HEK293T (cell line): ENCODE measurements around the gene GALNT13.

Experiments
- ARNT ChIP-seq: fragments of 450-650 bp; IDR thresholded peaks from 2 replicates; pipeline ENCODE4 v1.6.1; 2017; ENCODE audit warnings: mild to moderate bottlenecking
- CTBP1 ChIP-seq: fragments of 450-650 bp; IDR thresholded peaks from 2 replicates; pipeline ENCODE4 v1.6.1; 2016; ENCODE audit warnings: borderline replicate concordance
- ELF4 ChIP-seq: fragments of 450-650 bp; IDR thresholded peaks from 2 replicates; pipeline ENCODE4 v1.6.1; 2017; ENCODE audit warnings: antibody characterized with exemption
- FOXA1 ChIP-seq: fragments of 450-650 bp; IDR thresholded peaks from 2 replicates; pipeline ENCODE4 v1.6.1; 2016; ENCODE audit warnings: mild to moderate bottlenecking
- FOXM1 ChIP-seq: fragments of 450-650 bp; IDR thresholded peaks from 2 replicates; pipeline ENCODE4 v1.6.1; 2017; ENCODE audit warnings: mild to moderate bottlenecking, borderline replicate concordance
- HDGF ChIP-seq: fragments of 450-650 bp; IDR thresholded peaks from 2 replicates; pipeline ENCODE4 v1.6.1; 2017; ENCODE audit warnings: antibody characterized with exemption, borderline replicate concordance
- LEF1 ChIP-seq: fragments of 450-650 bp; IDR thresholded peaks from 2 replicates; pipeline ENCODE4 v1.6.1; 2017; ENCODE audit warnings: mild to moderate bottlenecking, borderline replicate concordance
- NFRKB ChIP-seq: fragments of 450-650 bp; IDR thresholded peaks from 2 replicates; pipeline ENCODE4 v1.6.1; 2016; ENCODE audit warnings: mild to moderate bottlenecking, moderate library complexity
- SP1 ChIP-seq: fragments of 450-650 bp; IDR thresholded peaks from 2 replicates; pipeline ENCODE4 v1.6.1; 2017
- SUZ12 ChIP-seq: fragments of 450-650 bp; IDR thresholded peaks from 2 replicates; pipeline ENCODE4 v1.6.1; 2016; ENCODE audit warnings: mild to moderate bottlenecking
- TARDBP ChIP-seq: fragments of 450-650 bp; IDR thresholded peaks from 2 replicates; pipeline ENCODE4 v1.6.1; 2016
- TF ChIP-seq, protein P1 (sequence below): fragments of 450-650 bp; IDR thresholded peaks from 2 replicates; pipeline ENCODE4 v1.6.1; 2016

DNA sequence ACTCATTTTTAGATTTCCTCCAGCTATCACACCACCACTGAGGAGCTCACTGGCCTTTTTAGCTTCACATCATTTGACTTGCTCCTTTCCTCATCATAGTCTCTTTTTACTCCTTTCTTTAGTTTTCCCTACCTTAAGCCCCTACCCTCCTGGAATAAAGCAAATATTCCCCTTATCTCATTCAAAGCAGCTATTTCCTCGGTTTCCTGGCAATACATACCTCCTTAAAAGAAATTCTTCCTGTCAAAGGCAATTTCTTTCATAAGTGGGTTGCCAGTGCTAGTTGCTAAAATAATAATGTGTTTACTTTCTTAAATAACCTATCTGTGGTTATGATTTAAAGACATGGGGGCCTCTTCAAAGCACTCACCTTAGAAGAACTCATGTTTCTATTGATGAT is 359.3 kb downstream of the GALNT13 start:
- TF ChIP-seq FOXM1, result no peak
- no peak for TF ChIP-seq SP1
- TF ChIP-seq TARDBP, result no peak
- no peak for TF ChIP-seq SUZ12
- no peak for TF ChIP-seq LEF1
- no peak for TF ChIP-seq ELF4
- no peak for TF ChIP-seq ARNT
- TF ChIP-seq FOXA1, result no peak
- TF ChIP-seq CTBP1, result no peak
- no peak for TF ChIP-seq HDGF
- TF ChIP-seq NFRKB, result no peak
- TF ChIP-seq, protein P1, sequence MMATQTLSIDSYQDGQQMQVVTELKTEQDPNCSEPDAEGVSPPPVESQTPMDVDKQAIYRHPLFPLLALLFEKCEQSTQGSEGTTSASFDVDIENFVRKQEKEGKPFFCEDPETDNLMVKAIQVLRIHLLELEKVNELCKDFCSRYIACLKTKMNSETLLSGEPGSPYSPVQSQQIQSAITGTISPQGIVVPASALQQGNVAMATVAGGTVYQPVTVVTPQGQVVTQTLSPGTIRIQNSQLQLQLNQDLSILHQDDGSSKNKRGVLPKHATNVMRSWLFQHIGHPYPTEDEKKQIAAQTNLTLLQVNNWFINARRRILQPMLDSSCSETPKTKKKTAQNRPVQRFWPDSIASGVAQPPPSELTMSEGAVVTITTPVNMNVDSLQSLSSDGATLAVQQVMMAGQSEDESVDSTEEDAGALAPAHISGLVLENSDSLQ, result no peak
